K562 (cell line): Measurements from ENCODE around the gene TBC1D2. TPM values are rescaled to one million over a fixed set of nuclear protein-coding genes. Genes with fewer than 3 reads are reported as not detected.
A peak's percentile ranks its signal among the peaks of the same experiment; 100 is the strongest.

ENCODE experiments used
- ATAC-seq: fragments of 200-7000 bp; cut with Tn5 transposase; 3 replicates; pipeline ENCODE4 v1.9.1; 2020; ENCODE audit warnings: moderate library complexity
- BruUV-seq: library from RNA; stranded (reverse); fragments of 400-500 nt; replicated peaks from 2 replicates; lab custom pipeline; 2021; lab: Mats Ljungman, UMichigan
- CTCF ChIA-PET: fragments of 300-600 bp; formaldehyde crosslinking; extraction: SDS; loops from one replicate; lab custom pipeline; 2021; ENCODE audit warnings: low intra/inter-chr PET ratio; lab: Yijun Ruan, JAX
- POLR2A ChIA-PET: fragments of 300-600, 350-650 bp; sonication (Branson Sonifier 250); formaldehyde crosslinking; extraction: SDS; loops from one replicate; lab custom pipeline; 2021; ENCODE audit warnings: antibody characterized with exemption, inconsistent platforms; lab: Yijun Ruan, JAX
- DNase-seq, 4 experiments: peaks; one replicate each; pipeline versions ENCODE4 v3.0.0 to v3.0.0-alpha.2; 2011 to 2018; ENCODE audit warnings: low spot score in 3 of 4, mixed read lengths in 3 of 4; ENCODE audit errors: extremely low read depth in 1 of 4
- FAIRE-seq: peaks from 2 replicates; lab custom pipeline; 2011; peaks lifted over from hg19 to GRCh38; lab: Jason Lieb, UNC
- H2AFZ ChIP-seq: 2 replicates; pipeline ENCODE4 v1.6.0; 2011; ENCODE audit warnings: low read depth, low read length, control low read depth, inconsistent platforms
- H3K27ac ChIP-seq: fragments of 200-600 bp; 3 replicates; pipeline ENCODE4 v1.8.0; 2011; ENCODE audit warnings: low read depth, mild to moderate bottlenecking, control low read depth, inconsistent platforms, low read length, moderate library complexity, mixed read lengths; ENCODE audit errors: extremely low read depth
- H3K27me3 ChIP-seq, 2 experiments: fragments of 300-600 bp in 1 of 2; 2 replicates in 1 of 2; 3 replicates in 1 of 2; pipeline versions ENCODE4 v1.6.0 to v1.8.0; 2011; ENCODE audit warnings: inconsistent platforms in 2 of 2, low read length in 2 of 2, mild to moderate bottlenecking in 1 of 2, mixed read lengths in 1 of 2, moderate library complexity in 1 of 2; ENCODE audit not compliant: control insufficient read depth in 2 of 2, insufficient read depth in 2 of 2
- H3K36me3 ChIP-seq: fragments of 300-600 bp; 3 replicates; pipeline ENCODE4 v1.8.0; 2011; ENCODE audit warnings: mild to moderate bottlenecking, low read length, inconsistent platforms; ENCODE audit not compliant: control insufficient read depth, insufficient read depth
- H3K4me1 ChIP-seq, 2 experiments: fragments of 200-600 bp in 1 of 2; replicated peaks in 1 of 2; 2 replicates in 1 of 2; 3 replicates in 1 of 2; pipeline versions ENCODE4 v1.5.1 to v1.8.0; 2011; ENCODE audit warnings: inconsistent platforms in 2 of 2, low read length in 2 of 2, mild to moderate bottlenecking in 1 of 2, mixed read lengths in 1 of 2, moderate library complexity in 1 of 2; ENCODE audit not compliant: control insufficient read depth in 2 of 2, insufficient read depth in 2 of 2
- H3K4me2 ChIP-seq: 2 replicates; pipeline ENCODE4 v1.6.1; 2011; ENCODE audit warnings: low read length, control low read depth, inconsistent platforms, mixed read lengths; ENCODE audit not compliant: insufficient read depth
- H3K4me3 ChIP-seq: fragments of 200-600 bp; sonication (generic), shearing (Covaris generic); 2 replicates; pipeline ENCODE4 v1.5.1; 2016; ENCODE audit warnings: control low read depth, inconsistent platforms
- H3K79me2 ChIP-seq: fragments of 200-600 bp; 3 replicates; pipeline ENCODE4 v1.8.0; 2011; ENCODE audit warnings: low read length, inconsistent platforms; ENCODE audit not compliant: control insufficient read depth, insufficient read depth
- H3K9ac ChIP-seq, 2 experiments: 2 replicates each; pipeline versions ENCODE4 v1.6.0 to v1.6.1; 2011; ENCODE audit warnings: low read depth in 2 of 2, low read length in 2 of 2, control low read depth in 1 of 2, inconsistent platforms in 1 of 2, mild to moderate bottlenecking in 1 of 2, mixed read lengths in 1 of 2; ENCODE audit not compliant: insufficient read depth in 1 of 2
- H3K9me1 ChIP-seq: one replicate; pipeline ENCODE4 v1.6.0; 2011; ENCODE audit warnings: inconsistent platforms, mild to moderate bottlenecking, low read length, moderate library complexity; ENCODE audit not compliant: control insufficient read depth, insufficient read depth
- H3K9me3 ChIP-seq: replicated peaks from 2 replicates; pipeline ENCODE4 v1.5.1; 2011; ENCODE audit warnings: low read depth, low read length, inconsistent platforms; ENCODE audit not compliant: control insufficient read depth, insufficient read depth
- H4K20me1 ChIP-seq: replicated peaks from 2 replicates; pipeline ENCODE4 v1.6.1; 2011; ENCODE audit warnings: low read length, inconsistent platforms, mixed read lengths; ENCODE audit not compliant: control insufficient read depth, insufficient read depth
- CTCF ChIP-seq, 3 experiments: IDR thresholded peaks in 2 of 3; conservative IDR thresholded peaks in 1 of 3; 2 replicates each; pipeline ENCODE4 v1.5.1; 2011 to 2012; ENCODE audit warnings: low read length in 3 of 3, mild to moderate bottlenecking in 3 of 3, control low read depth in 2 of 3, improper control_type of control experiment in 1 of 3, inconsistent platforms in 1 of 3, low read depth in 1 of 3, mixed read lengths in 1 of 3, moderate library complexity in 1 of 3; ENCODE audit not compliant: insufficient read depth in 2 of 3
- DNMT1 ChIP-seq: fragments of 450-650 bp; IDR thresholded peaks from 2 replicates; pipeline ENCODE4 v1.6.1; 2016; ENCODE audit warnings: antibody characterized with exemption, mild to moderate bottlenecking
- FOXM1 ChIP-seq, 2 experiments: fragments of 450-650 bp in 1 of 2; sonication (generic) in 1 of 2; formaldehyde crosslinking in 1 of 2; IDR thresholded peaks; 2 replicates each; pipeline versions ENCODE4 v1.6.1 to v1.9.0; 2017 to 2022; ENCODE audit warnings: low read depth in 2 of 2, mild to moderate bottlenecking in 2 of 2, missing genetic modification reagents in 1 of 2, moderate library complexity in 1 of 2
- HMBOX1 ChIP-seq: sonication (generic); IDR thresholded peaks from 2 replicates; pipeline ENCODE4 v1.6.1; 2016
- JUND ChIP-seq, 2 experiments: IDR thresholded peaks; 2 replicates in 1 of 2; 3 replicates in 1 of 2; pipeline ENCODE4 v1.6.1; 2011; ENCODE audit warnings: borderline replicate concordance in 2 of 2, low read depth in 2 of 2, low read length in 2 of 2, improper control_type of control experiment in 1 of 2, missing biosample characterization in 1 of 2, missing genetic modification characterization in 1 of 2, missing genetic modification reagents in 1 of 2
- KDM1A ChIP-seq, 2 experiments: fragments of 450-650 bp; IDR thresholded peaks; 2 replicates each; pipeline ENCODE4 v1.6.1; 2016; ENCODE audit warnings: mild to moderate bottlenecking in 2 of 2
- MEIS2 ChIP-seq: fragments of 450-650 bp; IDR thresholded peaks from 2 replicates; pipeline ENCODE4 v1.6.1; 2014; ENCODE audit warnings: mild to moderate bottlenecking; ENCODE audit not compliant: partially characterized antibody
- MLX ChIP-seq, 2 experiments: fragments of 450-650 bp in 1 of 2; sonication (generic) in 1 of 2; formaldehyde crosslinking; conservative IDR thresholded peaks; 2 replicates each; pipeline versions ENCODE4 v1.4.0 to v1.8.1; 2020 to 2022; ENCODE audit warnings: mild to moderate bottlenecking in 1 of 2, missing genetic modification reagents in 1 of 2
- PBX2 ChIP-seq, 2 experiments: IDR thresholded peaks in 1 of 2; conservative IDR thresholded peaks in 1 of 2; 2 replicates each; pipeline ENCODE4 v1.6.1; 2016; ENCODE audit warnings: low read depth in 2 of 2, mild to moderate bottlenecking in 1 of 2, missing compliant biosample characterization in 1 of 2, missing genetic modification characterization in 1 of 2, moderate library complexity in 1 of 2
- RAD21 ChIP-seq, 2 experiments: fragments of 250-450 bp in 1 of 2; fragments of 450-650 bp in 1 of 2; sonication (Bioruptor Pico) in 1 of 2; formaldehyde crosslinking in 1 of 2; IDR thresholded peaks in 1 of 2; conservative IDR thresholded peaks in 1 of 2; 2 replicates each; pipeline versions ENCODE4 v1.4.0 to v1.8.0; 2020 to 2022; ENCODE audit warnings: mild to moderate bottlenecking in 2 of 2, moderate library complexity in 1 of 2
- SP1 ChIP-seq: sonication (generic); formaldehyde crosslinking; IDR thresholded peaks from 2 replicates; pipeline ENCODE4 v1.8.1; 2022; ENCODE audit warnings: mild to moderate bottlenecking, missing genetic modification reagents
- WGBS: fragments of 100-300 bp; shearing (Covaris generic); methylation state at CpG from one replicate; pipeline ENCODE4 v1.1.6; 2016; ENCODE audit warnings: low coverage, mixed read lengths; ENCODE audit not compliant: insufficient coverage; ENCODE audit errors: missing lambda C conversion rate; 5-methylcytosine and 5-hydroxymethylcytosine counted together
- in situ Hi-C: fragments of 300-500 bp; cut with MboI; formaldehyde crosslinking; loops from 4 replicates; pipeline ENCODE4 v1.15.0; 2018; ENCODE audit warnings: inconsistent platforms, mixed read lengths
- intact Hi-C: fragments of 100-400 bp; cut with micrococcal nuclease; formaldehyde crosslinking; loops from 2 replicates; pipeline ENCODE4 v1.14.2; 2022
- polyA plus RNA-seq, 8 experiments: library from polyadenylated mRNA; depleted of rRNA in 4 of 8; stranded (reverse) in 5 of 8; unstranded in 3 of 8; fragments of >200 nt; fragmentation: Nextera tagmentation in 2 of 8; fragmentation: Illumina TruSeq in 1 of 8; extraction: Ambion mirVana in 2 of 8; extraction: Trizol in 1 of 8; gene quantifications; 2 replicates each; pipeline versions ENCODE4 v1.2.1 to v1.2.3, GENCODE V29; 2011 to 2014; ENCODE audit warnings: inconsistent platforms in 1 of 8, missing spikeins in 1 of 8
- total RNA-seq, 7 experiments: library from RNA; depleted of rRNA in 6 of 7; stranded (reverse); fragments of >200 nt in 6 of 7; fragmentation: Illumina TruSeq in 2 of 7; extraction: Trizol in 2 of 7; gene quantifications; 2 replicates each; pipeline versions ENCODE4 v1.2.1 to v1.2.3, GENCODE V29; 2011 to 2021; ENCODE audit warnings: low replicate concordance in 1 of 7

Gene TBC1D2
- total and polyA plus RNA-seq, 9 of the 15 experiments (the other 6 are each of a cell fraction or from before 2014, with no cell fraction given), result 0.10 to 7.0 (median 2.5) TPM

GRCh38 chr9:98234245-98234825 lies 21.1 kb downstream of the TBC1D2 start:
- Histone ChIP-seq H3K9me3 (no peaks in the 10 kb centered on the region), H3K4me2 (no peak overlapping the region; the same call in 1 of the 2 replicates), H2AFZ (no peak overlapping the region), H4K20me1 (no peaks in the 10 kb centered on the region), H3K9ac (peak overlapping the region in 1 of 2 experiments; percentile 73; a peak in 1 of 4 replicates), H3K79me2 (no peaks in the 10 kb centered on the region; the same call in 2 of the 3 replicates), H3K27me3 (no peaks in the 10 kb centered on the region), H3K36me3 (peaks cover 21% of the 10 kb centered on the region; the same call in 2 of the 3 replicates), H3K4me1 (peaks cover 24 to 29% of the 10 kb centered on the region in 2 experiments; a peak in 4 of 5 replicates), H3K9me1 (no peaks in the 10 kb centered on the region), H3K27ac (no peak overlapping the region), H3K4me3 (no peak overlapping the region)
- ATAC-seq (peak; percentile 55), DNase-seq (no peak), FAIRE-seq (peak; percentile 23)
- POLR2A ChIA-PET, result interaction anchor here (0.6 to 2.0 kb wide), 11 partner anchors 9 to 558 kb away, joined by 3 to 9 read pairs (median 4); no protein-coding TSS in a partner anchor
- whole genome bisulfite sequencing, result 64% methylated on average over 9 of the region's 9 CpGs
- TF ChIP-seq HMBOX1 (peak; percentile 25; the same call in 1 of the 2 replicates), MEIS2 (peak; percentile 46), DNMT1 (no peak), RAD21 (CRISPR knock-in tag; conservative IDR thresholded peaks at IDR 0.05 in 1 of 2, IDR thresholded peaks at IDR 0.05 in 1 of 2) (peak in 1 of 2 experiments; percentile 17; a peak in 1 of 4 replicates), SP1 (CRISPR knock-in tag) (0 out of 2 replicates have a peak, but pooled peaks have one; percentile 42), PBX2 (CRISPR knock-in tag; IDR thresholded peaks at IDR 0.05; ENCODE audit: low read depth) (no peak), PBX2 (tag; conservative IDR thresholded peaks at IDR 0.05; ENCODE audit: low read depth) (peak; percentile 31; the same call in 1 of the 2 replicates), FOXM1 (IDR thresholded peaks at IDR 0.05; ENCODE audit: low read depth) (peak; percentile 37; the same call in 1 of the 2 replicates), FOXM1 (CRISPR knock-in tag; IDR thresholded peaks at IDR 0.05; ENCODE audit: low read depth) (no peak), CTCF (IDR thresholded peaks at IDR 0.05 in 2 of 3, conservative IDR thresholded peaks at IDR 0.05 in 1 of 3; ENCODE audit: insufficient read depth in 2 of 3, low read depth in 1 of 3, low read length in 3 of 3) (peak; percentile 30 to 41 (median 37); a peak in 3 of 6 replicates), KDM1A (IDR thresholded peaks at IDR 0.05) (no peak), JUND (IDR thresholded peaks at IDR 0.05; ENCODE audit: borderline replicate concordance, low read depth, low read length) (no peak), JUND (tag; IDR thresholded peaks at IDR 0.05; ENCODE audit: borderline replicate concordance, low read depth, low read length) (0 out of 3 replicates have a peak, but pooled peaks have one; percentile 16), MLX (CRISPR knock-in tag; conservative IDR thresholded peaks at IDR 0.05) (no peak)
- CTCF ChIA-PET, result interaction anchor here (0.6 kb wide), 1 partner anchor 159 kb away, joined by 3 read pairs; no protein-coding TSS in a partner anchor
- intact Hi-C loops (no loop called here), in situ Hi-C loops (no loop called here)
- no TSS peak for BruUV-seq
